H1 (cell line): ENCODE data around the gene CEBPA. TPM values are rescaled to one million over a fixed set of nuclear protein-coding genes. Genes with fewer than 3 reads are reported as not detected.

ENCODE experiments used
- CTCF ChIA-PET: fragments of 300-600 bp; sonication (Branson Sonifier 250); formaldehyde crosslinking; loops from one replicate; lab custom pipeline; 2021; ENCODE audit not compliant: partially characterized antibody; lab: Charles Lee
- POLR2A ChIA-PET: fragments of 300-600 bp; sonication (Branson Sonifier 250); formaldehyde crosslinking; loops from one replicate; lab custom pipeline; 2021; ENCODE audit warnings: inconsistent platforms; ENCODE audit not compliant: partially characterized antibody; lab: Charles Lee
- DNase-seq, 2 experiments: peaks; one replicate each; pipeline versions ENCODE4 v3.0.0 to v3.0.0-alpha.2; 2010 to 2022; ENCODE audit warnings: low spot score in 2 of 2, low read depth in 1 of 2, mixed read lengths in 1 of 2
- FAIRE-seq: peaks from 2 replicates; lab custom pipeline; 2011; peaks lifted over from hg19 to GRCh38; lab: Jason Lieb, UNC
- H2AFZ ChIP-seq: 2 replicates; pipeline ENCODE4 v1.8.1; 2012; ENCODE audit warnings: low read length, inconsistent platforms
- H2AK5ac ChIP-seq: 2 replicates; pipeline ENCODE4 v1.6.1; 2013; ENCODE audit warnings: low read depth, low read length
- H2BK120ac ChIP-seq: replicated peaks from 2 replicates; pipeline ENCODE3; 2013; ENCODE audit warnings: low read depth, low read length, inconsistent platforms
- H2BK12ac ChIP-seq: 2 replicates; pipeline ENCODE4 v1.6.1; 2013; ENCODE audit warnings: low read depth, low read length
- H2BK15ac ChIP-seq: 2 replicates; pipeline ENCODE4 v1.6.1; 2013; ENCODE audit warnings: low read length
- H2BK20ac ChIP-seq: 2 replicates; pipeline ENCODE4 v1.6.1; 2013; ENCODE audit warnings: low read length
- H2BK5ac ChIP-seq: 2 replicates; pipeline ENCODE4 v1.6.1; 2013; ENCODE audit warnings: low read depth, low read length
- H3K14ac ChIP-seq: 2 replicates; pipeline ENCODE4 v1.6.1; 2013; ENCODE audit warnings: inconsistent platforms; ENCODE audit not compliant: insufficient read length
- H3K18ac ChIP-seq: 2 replicates; pipeline ENCODE4 v1.6.1; 2013; ENCODE audit warnings: low read length; ENCODE audit errors: extremely low read depth
- H3K23ac ChIP-seq: 2 replicates; pipeline ENCODE4 v1.6.1; 2013; ENCODE audit warnings: inconsistent platforms; ENCODE audit not compliant: insufficient read length
- H3K23me2 ChIP-seq: 2 replicates; pipeline ENCODE4 v1.6.1; 2013; ENCODE audit warnings: low read depth, low read length
- H3K27ac ChIP-seq: 2 replicates; pipeline ENCODE4 v1.6.1; 2011; ENCODE audit warnings: low read depth, low read length, inconsistent platforms
- H3K27me3 ChIP-seq, 4 experiments: replicated peaks in 1 of 4; 1 replicate in 1 of 4; 2 replicates in 3 of 4; pipeline versions ENCODE4 v1.6.1 to v1.8.1; 2011 to 2013; ENCODE audit warnings: low read length in 3 of 4, mild to moderate bottlenecking in 3 of 4, inconsistent platforms in 2 of 4, mixed read lengths in 2 of 4, moderate library complexity in 1 of 4; ENCODE audit not compliant: control insufficient read depth in 3 of 4, insufficient read depth in 3 of 4; ENCODE audit errors: extremely low read depth in 1 of 4
- H3K36me3 ChIP-seq, 4 experiments: 2 replicates each; pipeline versions ENCODE4 v1.6.1 to v1.8.1; 2011 to 2013; ENCODE audit warnings: mild to moderate bottlenecking in 4 of 4, low read length in 3 of 4, moderate library complexity in 2 of 4, control low read depth in 1 of 4, inconsistent platforms in 1 of 4; ENCODE audit not compliant: insufficient read depth in 4 of 4, control insufficient read depth in 2 of 4
- H3K4ac ChIP-seq: replicated peaks from 2 replicates; pipeline ENCODE3; 2013; ENCODE audit warnings: low read length, low read depth, mixed read lengths, inconsistent platforms; ENCODE audit not compliant: insufficient read length
- H3K4me1 ChIP-seq, 4 experiments: replicated peaks in 1 of 4; 1 replicate in 1 of 4; 2 replicates in 3 of 4; pipeline versions ENCODE4 v1.6.1 to v1.8.1; 2011 to 2013; ENCODE audit warnings: low read length in 3 of 4, inconsistent platforms in 2 of 4, mixed read lengths in 1 of 4; ENCODE audit not compliant: insufficient read depth in 4 of 4, control insufficient read depth in 3 of 4
- H3K4me2 ChIP-seq, 2 experiments: 2 replicates each; pipeline versions ENCODE4 v1.6.1 to v1.8.1; 2011 to 2013; ENCODE audit warnings: low read depth in 2 of 2, low read length in 2 of 2, control low read depth in 1 of 2, inconsistent platforms in 1 of 2, mild to moderate bottlenecking in 1 of 2; ENCODE audit not compliant: insufficient read depth in 1 of 2
- H3K4me3 ChIP-seq, 4 experiments: fragments of 200-600, 300-600 bp in 1 of 4; sonication (generic), shearing (Covaris generic), sonication (Bioruptor Twin) in 1 of 4; 2 replicates each; pipeline versions ENCODE4 v1.5.1 to v1.8.1; 2011 to 2016; ENCODE audit warnings: low read length in 4 of 4, low read depth in 3 of 4, control low read depth in 2 of 4, inconsistent platforms in 2 of 4, mild to moderate bottlenecking in 2 of 4, mixed read lengths in 1 of 4, moderate library complexity in 1 of 4; ENCODE audit not compliant: insufficient read depth in 2 of 4; ENCODE audit errors: extremely low read depth in 1 of 4
- H3K56ac ChIP-seq: replicated peaks from 2 replicates; pipeline ENCODE3; 2013; ENCODE audit warnings: low read depth, mild to moderate bottlenecking, mixed read lengths, low read length, inconsistent platforms; ENCODE audit not compliant: insufficient read length
- H3K79me1 ChIP-seq: 2 replicates; pipeline ENCODE4 v1.6.1; 2013; ENCODE audit warnings: low read depth, low read length, control low read depth
- H3K79me2 ChIP-seq, 2 experiments: 2 replicates each; pipeline versions ENCODE4 v1.6.1 to v1.8.1; 2012 to 2013; ENCODE audit warnings: low read length in 2 of 2, mild to moderate bottlenecking in 2 of 2, inconsistent platforms in 1 of 2; ENCODE audit not compliant: insufficient read depth in 2 of 2, control insufficient read depth in 1 of 2
- H3K9ac ChIP-seq, 4 experiments: replicated peaks in 1 of 4; 1 replicate in 1 of 4; 2 replicates in 3 of 4; pipeline versions ENCODE4 v1.6.1 to v1.8.1; 2011 to 2013; ENCODE audit warnings: low read depth in 3 of 4, low read length in 3 of 4, control low read depth in 2 of 4, mild to moderate bottlenecking in 2 of 4, moderate library complexity in 2 of 4, inconsistent platforms in 1 of 4; ENCODE audit errors: extremely low read depth in 1 of 4
- H3K9me3 ChIP-seq, 2 experiments: 2 replicates each; pipeline versions ENCODE4 v1.6.1 to v1.8.1; 2012 to 2013; ENCODE audit warnings: mild to moderate bottlenecking in 2 of 2, moderate library complexity in 2 of 2, control low read depth in 1 of 2, inconsistent platforms in 1 of 2, low read depth in 1 of 2, low read length in 1 of 2, mixed read lengths in 1 of 2; ENCODE audit not compliant: insufficient read depth in 2 of 2
- H4K20me1 ChIP-seq, 2 experiments: replicated peaks in 1 of 2; 2 replicates each; pipeline versions ENCODE3 to v1.8.1; 2011 to 2013; ENCODE audit warnings: inconsistent platforms in 2 of 2, low read length in 2 of 2, mild to moderate bottlenecking in 1 of 2; ENCODE audit not compliant: insufficient read depth in 2 of 2, control insufficient read depth in 1 of 2
- H4K5ac ChIP-seq: 2 replicates; pipeline ENCODE4 v1.6.1; 2013; ENCODE audit warnings: low read length, low read depth, mixed read lengths, inconsistent platforms; ENCODE audit not compliant: insufficient read length
- H4K8ac ChIP-seq: 2 replicates; pipeline ENCODE4 v1.8.0; 2013; ENCODE audit warnings: mild to moderate bottlenecking, moderate library complexity, low read length, inconsistent platforms; ENCODE audit not compliant: insufficient read depth; ENCODE audit errors: extremely low read depth
- H4K91ac ChIP-seq: replicated peaks from 2 replicates; pipeline ENCODE3; 2013; ENCODE audit warnings: low read length, mixed read lengths, inconsistent platforms; ENCODE audit not compliant: insufficient read length
- EZH2 ChIP-seq: fragments of 200-600 bp; sonication (generic); IDR thresholded peaks from 2 replicates; pipeline ENCODE4 v1.7.1; 2012; ENCODE audit warnings: low read depth, mild to moderate bottlenecking, moderate library complexity, low read length, inconsistent platforms; ENCODE audit not compliant: severe bottlenecking
- GTF2F1 ChIP-seq: IDR thresholded peaks from 2 replicates; pipeline ENCODE4 v1.6.1; 2012; ENCODE audit warnings: low read depth, low read length, improper control_type of control experiment, borderline replicate concordance
- KDM4A ChIP-seq: IDR thresholded peaks from one replicate; pipeline ENCODE4 v1.7.1; 2012; ENCODE audit warnings: low read depth, mild to moderate bottlenecking, moderate library complexity, low read length, inconsistent platforms; ENCODE audit not compliant: severe bottlenecking
- KDM5A ChIP-seq: fragments of 200-600 bp; IDR thresholded peaks from 2 replicates; pipeline ENCODE4 v1.7.1; 2012; ENCODE audit warnings: mild to moderate bottlenecking, low read length, inconsistent platforms, mixed read lengths
- NRF1 ChIP-seq: IDR thresholded peaks from 2 replicates; pipeline ENCODE4 v1.6.1; 2011; ENCODE audit warnings: mild to moderate bottlenecking, low read depth, low read length, improper control_type of control experiment
- PHF8 ChIP-seq: fragments of 200-600 bp; sonication (generic); conservative IDR thresholded peaks from 2 replicates; pipeline ENCODE4 v1.7.1; 2012; ENCODE audit warnings: low read depth, mild to moderate bottlenecking, inconsistent platforms, low read length, moderate library complexity
- SP2 ChIP-seq: IDR thresholded peaks from 2 replicates; pipeline ENCODE4 v1.6.1; 2012; ENCODE audit warnings: mild to moderate bottlenecking, low read length, inconsistent platforms
- SRF ChIP-seq: IDR thresholded peaks from 2 replicates; pipeline ENCODE4 v1.6.1; 2011; ENCODE audit warnings: mild to moderate bottlenecking, low read depth, low read length, moderate library complexity
- TAF7 ChIP-seq: optimal IDR thresholded peaks from 2 replicates; pipeline ENCODE3; 2011; ENCODE audit warnings: low read depth, mild to moderate bottlenecking, inconsistent platforms, low read length, moderate library complexity, borderline replicate concordance
- TBP ChIP-seq: IDR thresholded peaks from 2 replicates; pipeline ENCODE4 v1.6.1; 2011; ENCODE audit warnings: low read depth, low read length, improper control_type of control experiment
- ZNF274 ChIP-seq: IDR thresholded peaks from 2 replicates; pipeline ENCODE4 v1.7.0; 2012; ENCODE audit warnings: low read length, borderline replicate concordance; ENCODE audit errors: extremely low read depth
- WGBS, 2 experiments: shearing (Covaris generic) in 1 of 2; methylation state at CpG; one replicate each; pipeline versions ENCODE4 v1.1.6 to v1.1.7; 2013 to 2015; ENCODE audit warnings: low lambda C conversion rate in 2 of 2, mixed read lengths in 2 of 2, inconsistent platforms in 1 of 2, low coverage in 1 of 2, missing lambda C conversion rate in 1 of 2; ENCODE audit not compliant: insufficient replicate concordance in 2 of 2, insufficient coverage in 1 of 2, insufficient read length in 1 of 2; ENCODE audit errors: extremely low coverage in 1 of 2, missing lambda C conversion rate in 1 of 2; 5-methylcytosine and 5-hydroxymethylcytosine counted together
- polyA plus RNA-seq, 7 experiments: library from polyadenylated mRNA; depleted of rRNA in 3 of 7; stranded (reverse) in 5 of 7; unstranded in 2 of 7; fragments of >200 nt in 5 of 7; fragments of 200-250 nt in 2 of 7; gene quantifications; 1 replicate in 5 of 7; 2 replicates in 1 of 7; 4 replicates in 1 of 7; pipeline versions ENCODE4 v1.2.1 to v1.2.3, GENCODE V29; 2011 to 2013; ENCODE audit warnings: missing spikeins in 2 of 7, mixed read lengths in 2 of 7
- total RNA-seq: library from RNA; stranded (reverse); fragmentation: NEBNext Ultra II Directional; extraction: Animal tissue kit (Norgen Biotek cat#: 25700); gene quantifications from 2 replicates; pipeline ENCODE4 v1.2.1, GENCODE V29; 2021
- TF ChIP-seq, protein P1 (sequence below): IDR thresholded peaks from 2 replicates; pipeline ENCODE4 v1.6.1; 2011; ENCODE audit warnings: low read length, improper control_type of control experiment
- TF ChIP-seq, protein P2 (sequence below): IDR thresholded peaks from 2 replicates; pipeline ENCODE4 v1.6.1; 2012; ENCODE audit warnings: inconsistent platforms

CEBPA gene
- total and polyA plus RNA-seq, 2 of the 8 experiments (the other 6 are each of a cell fraction or from before 2014, with no cell fraction given) = 2.0 to 2.7 TPM

DNA sequence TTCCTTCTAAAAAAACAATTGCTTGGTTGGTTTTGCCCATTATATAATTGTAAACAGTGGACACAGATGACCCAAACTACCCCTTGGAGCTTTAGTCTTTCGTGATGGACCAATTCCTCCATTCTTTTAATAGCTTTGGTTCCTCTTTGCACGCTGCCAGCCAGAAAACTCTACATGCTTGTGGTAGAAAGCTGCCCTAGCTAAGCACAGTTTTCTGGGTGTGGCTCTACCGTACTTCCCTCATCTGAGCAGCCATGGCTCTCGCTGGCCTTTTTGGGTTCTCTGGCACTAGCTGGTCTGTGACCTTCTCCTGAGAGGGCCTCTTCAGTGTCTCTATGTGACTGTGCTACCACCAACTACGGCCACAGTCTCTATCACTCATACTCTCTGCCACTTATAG lies 29.9 kb upstream of the CEBPA start:
- Histone ChIP-seq H2BK12ac (no peak overlapping the region), H3K4ac (no peak overlapping the region), H3K18ac (no peak overlapping the region), H3K36me3 (no peaks in the 10 kb centered on the region), H3K79me2 (no peaks in the 10 kb centered on the region), H3K9me3 (no peaks in the 10 kb centered on the region), H2BK120ac (no peak overlapping the region), H2AK5ac (no peak overlapping the region), H3K79me1 (no peaks in the 10 kb centered on the region), H3K23ac (no peak overlapping the region), H2BK15ac (no peak overlapping the region), H3K56ac (no peak overlapping the region), H4K91ac (no peak overlapping the region), H3K23me2 (no peaks in the 10 kb centered on the region), H4K8ac (no peak overlapping the region), H2BK20ac (no peak overlapping the region), H2AFZ (no peak overlapping the region), H3K27me3 (no peaks in the 10 kb centered on the region), H4K20me1 (no peaks in the 10 kb centered on the region), H3K14ac (no peak overlapping the region), H3K4me1 (no peaks in the 10 kb centered on the region), H3K9ac (no peak overlapping the region), H2BK5ac (no peak overlapping the region), H3K4me3 (no peak overlapping the region), H3K4me2 (no peak overlapping the region), H4K5ac (no peak overlapping the region), H3K27ac (no peak overlapping the region)
- WGBS, 2 experiments = 87% methylated on average over 5 of the region's 5 CpGs; no CpG with 5 or more reads in 1 of the 2 experiments
- CTCF ChIA-PET = interaction anchor here (0.7 to 1.4 kb wide), 3 partner anchors 21 to 83 kb away, joined by 3 read pairs; no protein-coding TSS in a partner anchor
- POLR2A ChIA-PET = interaction anchor here (0.6 to 0.9 kb wide), 2 partner anchors 28 to 627 kb away, joined by 3 read pairs; no protein-coding TSS in a partner anchor
- FAIRE-seq = no peak
- no peak for DNase-seq
- TF ChIP-seq KDM5A = no peak
- TF ChIP-seq TAF7 = no peak
- no peak for TF ChIP-seq SRF
- TF ChIP-seq SP2 = no peak
- no peak for TF ChIP-seq PHF8
- TF ChIP-seq, protein P1, sequence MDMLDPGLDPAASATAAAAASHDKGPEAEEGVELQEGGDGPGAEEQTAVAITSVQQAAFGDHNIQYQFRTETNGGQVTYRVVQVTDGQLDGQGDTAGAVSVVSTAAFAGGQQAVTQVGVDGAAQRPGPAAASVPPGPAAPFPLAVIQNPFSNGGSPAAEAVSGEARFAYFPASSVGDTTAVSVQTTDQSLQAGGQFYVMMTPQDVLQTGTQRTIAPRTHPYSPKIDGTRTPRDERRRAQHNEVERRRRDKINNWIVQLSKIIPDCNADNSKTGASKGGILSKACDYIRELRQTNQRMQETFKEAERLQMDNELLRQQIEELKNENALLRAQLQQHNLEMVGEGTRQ = no peak
- TF ChIP-seq KDM4A = no peak
- TF ChIP-seq TBP = no peak
- TF ChIP-seq EZH2 = no peak
- no peak for TF ChIP-seq NRF1
- no peak for TF ChIP-seq ZNF274
- TF ChIP-seq GTF2F1 = no peak
- TF ChIP-seq, protein P2, sequence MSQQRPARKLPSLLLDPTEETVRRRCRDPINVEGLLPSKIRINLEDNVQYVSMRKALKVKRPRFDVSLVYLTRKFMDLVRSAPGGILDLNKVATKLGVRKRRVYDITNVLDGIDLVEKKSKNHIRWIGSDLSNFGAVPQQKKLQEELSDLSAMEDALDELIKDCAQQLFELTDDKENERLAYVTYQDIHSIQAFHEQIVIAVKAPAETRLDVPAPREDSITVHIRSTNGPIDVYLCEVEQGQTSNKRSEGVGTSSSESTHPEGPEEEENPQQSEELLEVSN = no peak
